Body of pancreas (tissue), 4 donors: ENCODE data around the gene TMEM121. TPM values are rescaled to one million over a fixed set of nuclear protein-coding genes. Genes with fewer than 3 reads are reported as not detected.

ENCODE experiments used
- ATAC-seq: fragments of 150-250 bp; one replicate; pipeline ENCODE4 v1.9.1; 2016
- DNase-seq, 4 donors: peaks; one replicate each; pipeline ENCODE4 v3.0.0-alpha.2; 2019
- H3K27ac ChIP-seq, 4 donors: fragments of 200-600 bp; sonication (generic); 1 replicate in 3 of 4; 2 replicates in 1 of 4; pipeline versions ENCODE4 v1.5.1 to v1.6.1; 2016 to 2019; ENCODE audit warnings: mild to moderate bottlenecking in 1 of 4, mixed read lengths in 1 of 4, moderate library complexity in 1 of 4
- H3K27me3 ChIP-seq, 2 donors: fragments of 200-600 bp; sonication (generic); one replicate each; pipeline ENCODE4 v1.6.0; 2016; ENCODE audit warnings: mild to moderate bottlenecking in 1 of 2
- H3K36me3 ChIP-seq, 2 donors: fragments of 200-600 bp; sonication (generic); replicated peaks in 1 of 2; 2 replicates each; pipeline ENCODE4 v1.5.1; 2016; ENCODE audit warnings: low read depth in 2 of 2; ENCODE audit not compliant: insufficient read depth in 1 of 2
- H3K4me1 ChIP-seq: fragments of 200-600 bp; sonication (generic); one replicate; pipeline ENCODE4 v1.6.0; 2016
- H3K4me3 ChIP-seq, 2 donors: fragments of 200-600 bp; sonication (generic); 1 replicate in 1 of 2; 2 replicates in 1 of 2; pipeline ENCODE4 v1.5.1; 2016 to 2019
- H3K9me3 ChIP-seq, 3 donors: fragments of 200-600 bp; sonication (generic); 1 replicate in 2 of 3; 2 replicates in 1 of 3; pipeline ENCODE4 v1.5.1; 2016
- POLR2A ChIP-seq, 3 donors: fragments of 450-650 bp; IDR thresholded peaks; one replicate each; pipeline ENCODE4 v1.6.1; 2016; ENCODE audit warnings: antibody characterized with exemption in 3 of 3, mild to moderate bottlenecking in 2 of 3
- WGBS, 2 donors: methylation state at CpG; one replicate each; pipeline ENCODE4 v1.1.5; 2017; 5-methylcytosine and 5-hydroxymethylcytosine counted together
- intact Hi-C: fragments of 100-400 bp; cut with DNase I; formaldehyde crosslinking; loops from one replicate; pipeline ENCODE4 v1.15.1; 2023
- total RNA-seq, 2 donors: library from RNA; depleted of rRNA; stranded (reverse); fragments of >200 nt; gene quantifications; one replicate each; pipeline ENCODE4 v1.1.0, GENCODE V29; 2016
- TF ChIP-seq, protein P1 (sequence below), 7 experiments: fragments of 450-650 bp in 4 of 7; fragments of 200-600 bp in 3 of 7; sonication (generic) in 3 of 7; IDR thresholded peaks; one replicate each; pipeline ENCODE4 v1.5.1; 2016 to 2019; ENCODE audit warnings: antibody characterized with exemption in 7 of 7

Gene TMEM121
- total RNA-seq, 2 donors from 2014 or later = 4.2 to 13.8 TPM

DNA sequence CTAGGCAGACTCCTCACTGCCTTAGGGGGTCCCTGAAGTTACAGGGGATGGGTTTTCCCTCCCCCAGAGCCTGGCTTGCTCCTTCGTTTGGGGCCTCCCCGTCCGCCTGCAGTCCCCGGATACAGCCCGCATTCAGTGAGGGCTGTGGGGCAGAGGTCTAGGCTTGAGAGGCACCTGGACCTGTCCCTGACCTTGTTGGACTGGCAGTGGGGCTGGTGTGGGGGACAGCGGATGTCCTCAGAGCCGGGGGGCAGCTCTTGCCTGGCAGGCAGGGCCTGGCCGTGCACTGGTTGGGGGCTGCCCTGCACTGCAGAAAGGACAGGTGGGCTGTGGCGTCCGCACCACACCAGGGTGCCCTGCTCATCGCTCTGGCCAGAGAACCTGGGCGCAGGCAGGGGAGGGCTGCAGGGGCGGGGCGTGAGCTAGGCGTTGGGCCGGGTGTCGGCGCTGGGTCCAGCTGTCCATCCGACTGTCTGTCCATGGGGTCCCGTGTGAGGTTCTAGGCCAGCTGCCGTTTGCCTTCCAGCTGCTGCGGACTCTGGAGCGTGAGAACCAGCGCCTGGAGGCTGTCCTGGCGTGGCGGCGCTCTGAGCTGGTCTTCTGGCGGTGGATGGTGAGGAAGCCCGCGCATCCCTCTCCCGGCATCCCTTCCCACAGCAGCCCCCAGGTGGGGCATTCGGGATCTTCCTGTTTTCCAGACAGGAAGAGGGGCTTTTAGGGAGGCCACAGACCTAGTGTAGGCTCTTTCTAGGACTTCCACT is 29.4 kb upstream of the TMEM121 start:
- no peak overlapping the region for H3K4me3 ChIP-seq
- H3K36me3 ChIP-seq = no peaks in the 10 kb centered on the region
- H3K27ac ChIP-seq = no peak overlapping the region
- H3K27me3 ChIP-seq = no peaks in the 10 kb centered on the region
- TF ChIP-seq, protein P1, sequence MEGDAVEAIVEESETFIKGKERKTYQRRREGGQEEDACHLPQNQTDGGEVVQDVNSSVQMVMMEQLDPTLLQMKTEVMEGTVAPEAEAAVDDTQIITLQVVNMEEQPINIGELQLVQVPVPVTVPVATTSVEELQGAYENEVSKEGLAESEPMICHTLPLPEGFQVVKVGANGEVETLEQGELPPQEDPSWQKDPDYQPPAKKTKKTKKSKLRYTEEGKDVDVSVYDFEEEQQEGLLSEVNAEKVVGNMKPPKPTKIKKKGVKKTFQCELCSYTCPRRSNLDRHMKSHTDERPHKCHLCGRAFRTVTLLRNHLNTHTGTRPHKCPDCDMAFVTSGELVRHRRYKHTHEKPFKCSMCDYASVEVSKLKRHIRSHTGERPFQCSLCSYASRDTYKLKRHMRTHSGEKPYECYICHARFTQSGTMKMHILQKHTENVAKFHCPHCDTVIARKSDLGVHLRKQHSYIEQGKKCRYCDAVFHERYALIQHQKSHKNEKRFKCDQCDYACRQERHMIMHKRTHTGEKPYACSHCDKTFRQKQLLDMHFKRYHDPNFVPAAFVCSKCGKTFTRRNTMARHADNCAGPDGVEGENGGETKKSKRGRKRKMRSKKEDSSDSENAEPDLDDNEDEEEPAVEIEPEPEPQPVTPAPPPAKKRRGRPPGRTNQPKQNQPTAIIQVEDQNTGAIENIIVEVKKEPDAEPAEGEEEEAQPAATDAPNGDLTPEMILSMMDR (IDR thresholded peaks at IDR 0.05) = no peak
- TF ChIP-seq POLR2A (IDR thresholded peaks at IDR 0.05) = no peak
- intact Hi-C loops = no loop called here
- peaks cover 5% of the 10 kb centered on the region for H3K4me1 ChIP-seq
- no peaks in the 10 kb centered on the region for H3K9me3 ChIP-seq
- WGBS, 2 donors = 93 to 100% methylated on average over 4 to 26 of the region's 32 CpGs
- DNase-seq (no peak), ATAC-seq (no peak)

DNA sequence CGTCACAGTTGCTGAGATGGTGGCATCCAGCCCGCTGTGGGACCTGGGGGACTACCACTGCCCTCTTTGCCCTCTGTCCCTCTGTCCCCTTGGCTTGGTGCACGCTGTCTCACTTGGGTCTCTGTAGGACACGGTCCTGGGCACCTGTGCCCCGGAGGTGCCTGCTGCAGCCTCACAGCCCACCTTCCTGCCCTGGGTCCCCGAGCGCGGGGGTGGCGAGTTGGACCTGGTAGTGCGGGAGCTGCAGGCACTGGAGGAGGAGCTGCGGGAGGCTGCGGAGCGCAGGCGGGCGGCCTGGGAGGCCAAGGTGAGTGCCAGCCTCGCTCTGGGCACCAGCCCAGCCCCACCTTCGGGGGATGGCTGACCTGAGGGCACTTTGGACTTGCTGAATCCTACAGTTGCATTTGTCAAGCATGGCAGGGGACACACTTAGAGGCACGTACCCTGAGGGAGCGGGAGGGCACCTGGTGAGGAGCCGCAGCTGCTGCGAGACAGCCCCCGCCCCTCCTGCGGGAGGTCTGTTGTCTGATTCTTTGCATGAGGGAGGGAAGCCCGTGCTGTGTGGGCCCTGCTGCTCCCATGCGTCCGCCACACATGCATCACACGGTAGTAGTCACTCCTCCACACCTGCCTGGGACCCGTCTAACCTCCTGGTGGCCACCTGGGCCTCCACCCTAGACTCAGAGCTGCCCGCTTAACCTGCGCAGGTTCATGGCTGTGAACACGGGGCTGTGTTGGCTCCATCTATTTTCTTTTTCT is 28.5 kb upstream of the TMEM121 start:
- TF ChIP-seq POLR2A (IDR thresholded peaks at IDR 0.05) = no peak
- TF ChIP-seq, protein P1 (IDR thresholded peaks at IDR 0.05) = no peak
- H3K27me3 ChIP-seq = no peaks in the 10 kb centered on the region
- H3K27ac ChIP-seq = no peak overlapping the region
- ATAC-seq (no peak), DNase-seq (no peak)
- WGBS, 2 donors = 87 to 90% methylated on average over 11 to 27 of the region's 31 CpGs
- H3K9me3 ChIP-seq = no peaks in the 10 kb centered on the region
- intact Hi-C loops = no loop called here
- no peak overlapping the region for H3K4me3 ChIP-seq
- H3K4me1 ChIP-seq = no peaks in the 10 kb centered on the region
- H3K36me3 ChIP-seq = no peaks in the 10 kb centered on the region

- Histone ChIP-seq H3K4me1 (no peaks in the 10 kb centered on the region), H3K36me3 (no peaks in the 10 kb centered on the region), H3K27me3 (no peaks in the 10 kb centered on the region), H3K9me3 (no peaks in the 10 kb centered on the region), H3K4me3 (no peak overlapping the region), H3K27ac (no peak overlapping the region)
- no peak for DNase-seq
- TF ChIP-seq, protein P1 (IDR thresholded peaks at IDR 0.05) = no peak
- no peak for TF ChIP-seq POLR2A (IDR thresholded peaks at IDR 0.05)
- intact Hi-C loops = no loop called here
- no peak for ATAC-seq
- WGBS, 2 donors = 80 to 94% methylated on average over 25 to 36 of the region's 36 CpGs
Observed at GRCh38 chr14:105498430-105499255, 27.7 kb upstream of the TMEM121 start.

DNA sequence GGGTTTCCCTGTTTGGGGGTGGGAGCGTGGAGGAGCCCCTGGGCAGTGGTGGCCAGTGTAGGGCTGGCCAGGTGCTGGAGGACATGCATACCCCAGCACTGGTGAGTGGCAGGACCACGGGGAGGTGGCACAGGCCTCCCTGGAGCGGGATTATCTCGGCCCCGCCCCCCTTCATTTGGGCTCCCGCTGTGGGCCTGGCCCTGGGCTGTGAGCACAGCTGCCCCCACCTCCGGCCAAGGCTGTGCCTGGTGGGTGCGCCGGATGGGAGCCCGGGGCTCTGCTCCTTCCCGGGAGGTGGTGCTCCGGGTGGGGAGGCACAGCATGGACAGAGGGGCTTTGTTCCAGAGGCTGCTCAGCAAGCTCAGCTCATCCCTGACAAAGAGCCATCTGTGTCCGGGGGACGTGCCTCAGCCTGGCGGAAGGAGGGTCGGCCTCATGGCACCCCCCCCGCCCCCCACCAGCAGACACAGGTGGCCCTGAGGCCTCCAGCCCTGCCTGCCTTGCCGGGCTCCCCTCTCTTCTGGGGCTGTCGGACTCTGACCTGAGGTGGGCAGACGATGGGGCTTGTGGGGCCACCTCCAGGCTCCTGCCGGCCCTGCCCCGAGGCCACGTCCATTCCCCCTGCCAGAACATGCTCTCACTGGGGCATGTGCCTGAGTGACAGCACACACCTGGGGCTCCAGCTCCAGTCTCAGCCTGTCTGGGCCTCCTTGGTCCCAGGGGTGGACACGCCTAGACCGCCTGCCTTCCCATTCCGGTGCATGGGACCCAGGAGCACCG is 26.9 kb upstream of the TMEM121 start:
- Histone ChIP-seq H3K36me3 (no peaks in the 10 kb centered on the region), H3K27me3 (no peaks in the 10 kb centered on the region), H3K27ac (no peak overlapping the region), H3K4me3 (no peak overlapping the region), H3K9me3 (no peaks in the 10 kb centered on the region), H3K4me1 (no peaks in the 10 kb centered on the region)
- DNase-seq = no peak
- ATAC-seq = no peak
- intact Hi-C loops = no loop called here
- TF ChIP-seq POLR2A (IDR thresholded peaks at IDR 0.05) = no peak
- TF ChIP-seq, protein P1 (IDR thresholded peaks at IDR 0.05) = no peak
- WGBS, 2 donors = 49 to 67% methylated on average over 2 to 23 of the region's 27 CpGs
